Activated naive CD4-positive, alpha-beta T cell (primary cell): ENCODE measurements around the gene FOSL1.

Experiments
- DNase-seq, 4 experiments: peaks; one replicate each; lab custom pipeline; 2025; lab: John Stamatoyannopoulos, UW

The FOSL1 gene

DNA sequence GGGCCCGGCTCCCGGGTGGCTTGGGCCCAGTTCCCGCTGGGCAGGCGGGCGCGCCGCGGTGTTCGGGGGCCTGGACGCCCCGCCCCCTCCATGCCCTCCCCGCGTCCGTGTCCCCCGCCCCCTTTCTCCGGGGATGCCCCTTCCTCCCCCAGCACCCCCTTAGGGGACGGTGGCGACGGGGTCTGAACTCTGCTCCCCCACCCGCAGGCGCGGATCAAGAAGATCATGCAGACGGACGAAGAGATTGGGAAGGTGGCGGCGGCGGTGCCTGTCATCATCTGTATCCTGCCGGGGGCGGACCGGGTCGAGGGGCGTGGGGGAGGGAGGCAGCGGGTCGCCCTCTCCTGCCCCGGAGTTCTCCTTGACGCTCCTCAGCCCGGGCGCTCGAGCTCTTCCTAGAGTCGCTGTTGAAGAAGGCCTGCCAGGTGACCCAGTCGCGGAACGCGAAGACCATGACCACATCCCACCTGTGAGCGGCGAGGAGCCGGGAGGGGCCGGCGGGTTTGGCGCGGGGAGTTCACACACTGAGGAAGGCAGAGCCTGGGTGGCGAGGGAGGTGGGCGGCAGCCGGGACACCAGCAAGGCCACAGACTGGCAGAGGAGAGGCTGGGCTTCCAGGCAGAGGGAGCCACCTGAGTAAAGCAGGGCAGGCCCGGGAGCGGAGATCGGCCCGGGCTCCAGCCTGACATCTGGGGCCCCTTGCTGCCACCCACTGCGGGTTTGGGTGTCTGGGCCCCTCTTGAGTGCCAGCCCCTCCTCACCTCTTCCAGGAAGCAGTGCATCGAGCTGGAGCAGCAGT is 19.6 kb upstream of the FOSL1 start:
- DNase-seq: peak in 3 of 4 experiments; percentile 56 to 70 (median 61)

DNA sequence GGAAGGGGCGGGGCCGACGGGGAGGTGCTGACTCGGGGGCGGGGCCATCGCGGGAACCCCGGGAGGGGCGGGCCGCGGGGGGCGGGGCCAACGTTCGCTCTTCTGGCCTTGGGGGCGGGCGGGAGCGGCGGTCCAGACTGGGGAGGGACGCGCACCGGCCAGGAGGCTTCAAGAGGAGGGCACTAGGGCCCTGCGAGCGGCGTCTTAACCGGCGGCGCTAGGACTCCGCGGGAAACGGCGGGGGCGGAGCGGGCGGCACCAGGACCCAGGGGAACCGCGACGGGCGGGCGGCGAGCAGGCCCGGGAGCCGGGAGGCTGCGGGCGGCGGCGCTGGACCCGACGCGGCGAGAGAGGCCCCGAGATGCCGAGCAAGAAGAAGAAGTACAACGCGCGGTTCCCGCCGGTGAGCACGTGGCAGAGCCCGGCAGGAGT is 19.0 kb upstream of the FOSL1 start, which contains the start of gene DRAP1:
DRAP1 (plus strand) TSS at position 286 of the 432 bp plus-strand sequence; CDS start at position 362, 76 bp downstream.
- DNase-seq: peak; percentile 97 to 99 (median 98)

DNA sequence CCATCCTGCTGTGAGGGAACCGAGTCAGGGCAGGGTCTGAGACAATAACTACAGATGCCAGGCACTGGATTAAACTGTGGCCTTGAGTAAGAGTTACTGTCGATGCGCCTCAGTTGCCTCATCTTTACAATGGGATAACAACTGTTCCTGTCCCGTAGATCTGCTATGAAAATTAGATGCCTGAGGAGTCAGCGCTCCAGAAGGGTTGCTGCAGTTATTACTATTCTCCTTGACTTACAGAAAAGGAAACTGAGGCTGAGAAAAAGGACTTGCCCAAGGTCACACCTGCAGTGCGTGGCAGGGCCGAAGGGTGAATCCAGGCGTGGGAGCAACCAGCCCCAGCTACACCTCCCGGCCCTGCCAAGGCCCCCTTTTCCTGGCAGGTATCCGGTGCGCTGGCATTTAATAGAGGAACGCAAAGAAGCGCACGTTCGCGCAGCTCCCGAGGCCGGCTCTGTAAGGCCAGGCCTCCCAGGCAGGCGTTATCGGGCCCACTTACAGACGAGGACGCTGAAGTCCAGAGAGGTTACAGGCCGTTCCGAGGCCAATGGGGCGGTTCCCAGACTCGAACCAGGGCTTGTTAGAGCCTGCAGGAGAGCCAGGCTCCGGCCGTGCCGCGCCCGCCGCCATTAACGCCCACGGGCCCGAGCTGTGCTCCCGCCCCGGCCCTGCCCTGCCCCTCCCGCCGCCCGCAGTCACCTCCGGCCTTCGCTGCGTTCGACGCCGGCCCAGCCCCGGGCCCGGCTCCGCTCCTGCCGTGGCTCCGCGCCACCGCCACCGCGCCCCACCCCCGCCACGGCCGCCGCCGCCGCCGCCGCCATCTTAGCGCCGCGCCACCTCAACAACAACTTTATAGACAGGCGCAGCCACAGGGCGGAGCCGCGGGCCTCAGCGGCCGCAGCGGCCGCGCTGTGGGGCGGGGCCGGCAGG is 18.3 kb upstream of the FOSL1 start, which contains the start of gene C11orf68:
C11orf68 (minus strand) TSS at position 852 of the 930 bp plus-strand sequence; CDS start at position 821, 31 bp downstream.
- DNase-seq: peak in 2 of 4 experiments; percentile 32 to 58

DNA sequence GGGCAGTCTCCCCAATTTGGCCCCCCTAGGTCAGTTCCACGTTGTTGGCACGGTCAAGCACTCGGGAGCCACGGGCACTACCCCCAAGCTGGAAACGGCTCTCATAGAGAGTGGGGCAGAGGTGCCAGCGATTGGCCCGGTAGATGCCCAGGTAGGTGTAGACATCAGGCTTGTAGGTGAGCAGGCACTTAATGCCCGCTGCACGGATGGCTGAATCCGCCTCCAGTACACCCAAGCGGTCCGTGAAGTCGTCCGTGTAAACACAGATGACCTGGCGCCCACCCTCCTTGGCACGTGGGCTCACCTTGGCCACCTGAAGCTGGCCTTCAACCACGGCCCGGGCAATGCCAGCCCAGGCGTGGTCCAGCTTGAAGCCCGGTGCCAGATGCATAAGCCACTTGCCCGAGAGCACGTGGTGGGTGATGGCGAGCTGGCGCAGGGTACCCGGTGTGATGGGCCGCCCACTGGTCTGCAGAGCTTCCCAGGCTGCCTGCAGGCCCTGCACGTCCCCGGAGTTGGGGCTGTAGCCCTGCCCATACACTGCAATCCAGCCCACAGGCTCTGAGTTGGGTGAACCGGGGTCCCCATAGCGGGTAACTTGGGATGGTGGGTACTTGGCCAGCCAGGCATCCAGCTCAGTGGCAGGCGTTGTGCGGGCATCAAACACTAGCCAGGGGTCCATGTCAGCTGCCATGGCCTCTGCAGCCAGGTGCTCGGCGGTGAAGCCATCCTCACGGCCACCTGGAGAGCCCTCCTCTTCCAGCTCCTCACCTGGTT is 17.4 kb upstream of the FOSL1 start:
- no peak for DNase-seq

DNA sequence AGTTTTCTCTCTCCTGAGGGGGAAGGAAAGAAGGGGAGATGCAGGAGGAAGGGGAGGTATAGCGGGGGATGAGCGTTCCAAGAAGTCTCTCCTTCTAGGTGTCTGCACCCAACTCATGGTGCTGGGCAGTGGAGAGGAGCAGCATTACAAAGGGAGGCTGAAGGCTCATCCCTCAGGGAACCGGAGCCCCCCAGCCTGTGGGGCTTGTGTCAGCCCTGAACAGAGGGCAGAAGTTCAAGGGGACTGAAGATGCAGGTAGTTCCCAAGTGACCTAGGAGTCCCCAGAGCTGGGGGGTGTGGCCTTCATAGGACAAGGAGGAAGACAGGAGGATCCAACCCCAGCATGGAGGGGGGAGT is 16.9 kb upstream of the FOSL1 start:
- no peak for DNase-seq

- no peak for DNase-seq
Observed at GRCh38 chr11:65916391-65916790, 16.2 kb upstream of the FOSL1 start.

GRCh38 chr11:65915821-65916251 is 15.6 kb upstream of the FOSL1 start:
- DNase-seq: no peak

DNA sequence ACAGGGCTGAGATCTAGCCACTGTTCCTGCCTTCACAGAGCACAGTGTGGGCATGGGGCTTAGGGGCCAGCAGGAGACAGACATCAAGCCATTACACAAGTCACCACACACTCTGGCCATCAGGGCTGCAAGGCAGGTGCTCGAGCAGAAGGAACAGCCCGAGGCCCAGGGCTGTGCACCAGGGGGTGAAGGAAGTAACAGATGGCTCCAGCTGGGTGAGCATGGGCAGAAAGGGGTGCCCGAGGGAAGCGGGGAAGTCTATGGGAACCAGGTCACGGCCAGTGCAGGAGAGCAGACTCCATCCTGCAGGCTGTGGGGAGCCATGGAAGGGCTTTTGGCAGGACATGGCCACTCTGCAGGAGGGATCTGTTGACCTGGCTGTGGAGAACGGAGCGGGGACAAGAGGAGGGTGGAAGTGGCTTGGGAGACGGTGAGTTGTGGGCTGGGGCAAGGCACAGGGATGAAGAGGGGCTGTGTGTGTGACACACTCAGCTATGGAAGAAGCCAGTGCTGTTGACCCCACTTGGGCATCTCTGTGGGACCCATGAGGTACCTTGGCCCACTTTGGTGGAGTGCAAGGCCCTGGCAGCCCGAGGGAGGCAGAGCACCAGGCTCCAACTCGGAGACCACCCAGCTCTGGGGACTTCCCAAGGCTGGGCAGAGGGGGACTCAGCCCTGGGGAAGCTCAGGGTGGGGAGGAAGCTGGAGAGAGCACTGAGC is 15.1 kb upstream of the FOSL1 start:
- no peak for DNase-seq

GRCh38 chr11:65912845-65913244 is 12.7 kb upstream of the FOSL1 start:
- DNase-seq: no peak

DNA sequence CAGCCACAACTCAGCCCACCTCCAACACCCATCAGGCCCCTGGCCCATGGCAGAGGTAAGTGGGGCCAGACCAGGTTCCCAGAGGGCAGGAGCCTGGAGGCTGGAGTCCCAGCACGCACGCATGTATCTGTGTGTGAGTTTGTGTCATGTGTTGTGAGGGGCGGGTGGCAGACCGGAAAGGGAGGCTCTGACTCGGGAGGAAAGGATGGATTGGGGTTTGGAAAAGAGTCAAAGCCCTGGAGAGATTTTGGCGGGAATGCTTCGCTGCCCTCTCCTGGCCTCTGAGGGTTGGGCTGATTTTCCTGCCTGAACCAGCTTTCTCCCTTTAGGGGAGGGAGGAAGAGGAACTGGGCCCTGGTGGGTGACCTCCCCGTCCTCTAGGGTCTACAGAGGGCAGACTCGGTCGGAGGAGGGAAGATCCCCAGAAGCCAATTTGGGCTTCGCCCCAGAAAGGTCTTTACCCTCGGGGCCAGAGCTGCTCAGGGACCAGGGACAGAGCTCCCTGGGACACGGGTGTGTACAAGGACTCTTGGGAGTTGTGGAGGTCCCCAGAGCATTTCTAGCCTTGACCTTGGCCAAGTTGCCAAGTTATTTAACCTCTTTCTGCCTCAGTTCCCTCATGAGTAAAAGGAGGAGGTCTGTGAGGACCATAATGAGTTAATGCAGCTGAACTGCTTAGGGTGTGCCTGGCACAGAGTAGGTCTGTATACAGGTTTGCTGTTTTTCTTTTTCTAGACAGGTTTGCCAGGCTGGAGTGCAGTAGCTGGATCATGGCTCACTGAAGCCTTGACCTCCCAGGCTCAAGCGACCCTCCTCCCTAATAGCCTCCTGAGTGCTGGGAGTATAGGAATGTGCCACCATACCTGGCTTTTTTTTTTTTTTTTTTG is 11.7 kb upstream of the FOSL1 start:
- no peak for DNase-seq

GRCh38 chr11:65907878-65908277 is 7.7 kb upstream of the FOSL1 start:
- no peak for DNase-seq

GRCh38 chr11:65906602-65907001 is 6.4 kb upstream of the FOSL1 start:
- no peak for DNase-seq

DNA sequence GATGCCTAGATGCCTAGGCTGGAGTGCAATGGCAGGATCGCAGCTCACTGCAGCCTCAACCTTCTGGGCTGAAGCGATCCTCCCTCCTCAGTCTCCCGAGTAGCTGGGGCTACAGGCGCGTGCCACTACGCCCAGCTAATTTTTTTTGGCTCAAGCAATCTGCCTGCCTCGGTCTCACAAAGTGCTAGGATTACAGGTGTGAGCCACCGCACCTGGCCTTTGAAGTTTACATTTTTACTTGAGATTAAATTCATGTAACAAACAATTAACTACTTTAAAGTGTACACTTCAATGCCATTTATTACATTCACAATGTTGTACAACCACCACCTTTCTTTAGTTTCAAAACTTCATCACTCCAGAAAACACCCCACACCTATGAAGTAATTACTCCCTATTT is 3.5 kb upstream of the FOSL1 start:
- DNase-seq: no peak

DNA sequence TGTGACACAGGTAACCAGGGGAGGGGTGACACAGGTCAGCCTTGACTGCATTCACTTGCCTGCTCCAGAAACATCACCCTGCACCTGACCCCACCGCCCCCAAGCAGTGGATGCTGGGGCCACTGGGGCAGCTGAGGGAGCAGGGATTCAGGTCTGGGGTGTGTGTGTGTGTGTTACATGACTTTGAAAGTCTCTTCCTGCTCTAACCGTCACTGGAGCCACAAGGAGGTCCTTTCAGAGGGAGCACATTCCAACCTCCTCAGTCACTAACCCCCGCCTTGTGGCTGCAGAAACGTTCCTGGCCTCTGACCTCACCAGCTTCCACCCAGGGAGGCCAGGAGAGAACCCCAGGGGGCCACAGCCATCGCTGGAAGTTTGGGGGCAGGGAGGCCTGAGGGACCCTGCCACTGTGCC is 2.9 kb upstream of the FOSL1 start:
- DNase-seq: no peak

- no peak for DNase-seq
Observed at GRCh38 chr11:65900899-65901180, 652 bp upstream of the FOSL1 start.

- peak in 2 of 4 experiments; percentile 30 to 37 for DNase-seq
Observed at GRCh38 chr11:65899356-65900124, 648 bp downstream of the FOSL1 start.

GRCh38 chr11:65898656-65899355 is 1.4 kb downstream of the FOSL1 start:
- DNase-seq: no peak

DNA sequence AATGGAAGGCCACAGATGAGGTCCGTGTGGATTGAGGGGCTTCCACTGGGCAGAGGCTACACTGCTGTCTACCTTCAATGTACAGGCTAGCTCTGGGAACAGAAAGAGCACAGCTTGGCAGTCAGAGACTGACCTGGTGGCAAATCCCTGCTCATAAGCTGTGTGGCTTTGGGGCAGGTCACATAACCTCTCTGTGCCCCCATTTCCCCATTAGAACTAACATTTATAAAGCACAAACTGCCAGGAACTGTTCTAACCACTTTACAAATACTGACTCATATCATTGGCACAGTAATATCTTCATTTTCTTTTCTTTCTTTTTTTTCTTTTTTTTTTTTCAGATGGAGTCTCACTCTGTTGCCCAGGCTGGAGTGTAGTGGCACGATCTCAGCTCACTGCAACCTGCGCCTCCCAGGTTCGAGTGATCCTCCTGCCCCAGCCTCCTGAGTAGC is 3.1 kb downstream of the FOSL1 start:
- no peak for DNase-seq
